Measurements from ENCODE around the gene MPO. TPM values are rescaled to one million over a fixed set of nuclear protein-coding genes. Genes with fewer than 3 reads are reported as not detected.
A peak's percentile ranks its signal among the peaks of the same experiment; 100 is the strongest.

The MPO gene
- total and polyA plus RNA-seq, 9 of the 15 experiments (the other 6 are each of a cell fraction or from before 2014, with no cell fraction given) = 0.04 to 0.47 (median 0.39) TPM; not detected in 6

GRCh38 chr17:58232707-58233156, 48.0 kb downstream of the MPO start (continued):
- TF ChIP-seq, protein P1, sequence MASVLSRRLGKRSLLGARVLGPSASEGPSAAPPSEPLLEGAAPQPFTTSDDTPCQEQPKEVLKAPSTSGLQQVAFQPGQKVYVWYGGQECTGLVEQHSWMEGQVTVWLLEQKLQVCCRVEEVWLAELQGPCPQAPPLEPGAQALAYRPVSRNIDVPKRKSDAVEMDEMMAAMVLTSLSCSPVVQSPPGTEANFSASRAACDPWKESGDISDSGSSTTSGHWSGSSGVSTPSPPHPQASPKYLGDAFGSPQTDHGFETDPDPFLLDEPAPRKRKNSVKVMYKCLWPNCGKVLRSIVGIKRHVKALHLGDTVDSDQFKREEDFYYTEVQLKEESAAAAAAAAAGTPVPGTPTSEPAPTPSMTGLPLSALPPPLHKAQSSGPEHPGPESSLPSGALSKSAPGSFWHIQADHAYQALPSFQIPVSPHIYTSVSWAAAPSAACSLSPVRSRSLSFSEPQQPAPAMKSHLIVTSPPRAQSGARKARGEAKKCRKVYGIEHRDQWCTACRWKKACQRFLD (CRISPR knock-in tag; IDR thresholded peaks at IDR 0.05) = 0 out of 2 replicates have a peak, but pooled peaks have one; percentile 27
- TF ChIP-seq CBFA2T3 (IDR thresholded peaks at IDR 0.05) (peak; percentile 46), CTBP1 (IDR thresholded peaks at IDR 0.05; ENCODE audit: borderline replicate concordance) (peak; percentile 88), SPI1 (IDR thresholded peaks at IDR 0.05; ENCODE audit: borderline replicate concordance, low read depth, low read length) (peak; percentile 61; the same call in 1 of the 2 replicates), THAP7 (CRISPR knock-in tag; IDR thresholded peaks at IDR 0.05) (no peak), KDM1A (IDR thresholded peaks at IDR 0.05) (peak in 1 of 2 experiments; percentile 14; a peak in 1 of 4 replicates), HDAC2 (IDR thresholded peaks at IDR 0.05) (0 out of 2 replicates have a peak, but pooled peaks have one; percentile 18), ZNF431 (CRISPR knock-in tag; IDR thresholded peaks at IDR 0.05) (no peak), TAF15 (IDR thresholded peaks at IDR 0.05; ENCODE audit: low read depth, low read length) (no peak), RAD51 (IDR thresholded peaks at IDR 0.05; ENCODE audit: borderline replicate concordance, low read depth) (no peak), CREB1 (IDR thresholded peaks at IDR 0.05) (peak; percentile 87), CREB1 (CRISPR knock-in tag; IDR thresholded peaks at IDR 0.05) (peak; percentile 72), ARID1B (IDR thresholded peaks at IDR 0.05) (peak; percentile 27; the same call in 1 of the 2 replicates), ATF1 (CRISPR knock-in tag; IDR thresholded peaks at IDR 0.05) (no peak), ATF1 (tag; IDR thresholded peaks at IDR 0.05) (peak; percentile 82), XRCC3 (IDR thresholded peaks at IDR 0.05) (no peak), TEAD2 (tag; IDR thresholded peaks at IDR 0.05) (no peak), MEIS2 (IDR thresholded peaks at IDR 0.05; ENCODE audit: partially characterized antibody) (peak; percentile 25), CBFA2T2 (conservative IDR thresholded peaks at IDR 0.05) (0 out of 2 replicates have a peak, but pooled peaks have one; percentile 11)
- TF ChIP-seq, protein P2, sequence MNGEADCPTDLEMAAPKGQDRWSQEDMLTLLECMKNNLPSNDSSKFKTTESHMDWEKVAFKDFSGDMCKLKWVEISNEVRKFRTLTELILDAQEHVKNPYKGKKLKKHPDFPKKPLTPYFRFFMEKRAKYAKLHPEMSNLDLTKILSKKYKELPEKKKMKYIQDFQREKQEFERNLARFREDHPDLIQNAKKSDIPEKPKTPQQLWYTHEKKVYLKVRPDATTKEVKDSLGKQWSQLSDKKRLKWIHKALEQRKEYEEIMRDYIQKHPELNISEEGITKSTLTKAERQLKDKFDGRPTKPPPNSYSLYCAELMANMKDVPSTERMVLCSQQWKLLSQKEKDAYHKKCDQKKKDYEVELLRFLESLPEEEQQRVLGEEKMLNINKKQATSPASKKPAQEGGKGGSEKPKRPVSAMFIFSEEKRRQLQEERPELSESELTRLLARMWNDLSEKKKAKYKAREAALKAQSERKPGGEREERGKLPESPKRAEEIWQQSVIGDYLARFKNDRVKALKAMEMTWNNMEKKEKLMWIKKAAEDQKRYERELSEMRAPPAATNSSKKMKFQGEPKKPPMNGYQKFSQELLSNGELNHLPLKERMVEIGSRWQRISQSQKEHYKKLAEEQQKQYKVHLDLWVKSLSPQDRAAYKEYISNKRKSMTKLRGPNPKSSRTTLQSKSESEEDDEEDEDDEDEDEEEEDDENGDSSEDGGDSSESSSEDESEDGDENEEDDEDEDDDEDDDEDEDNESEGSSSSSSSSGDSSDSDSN (IDR thresholded peaks at IDR 0.05; ENCODE audit: borderline replicate concordance in 1 of 2, low read depth in 2 of 2, low read length in 2 of 2) = peak in 1 of 2 experiments; percentile 48; a peak in 1 of 4 replicates
- TF ChIP-seq, protein P3, sequence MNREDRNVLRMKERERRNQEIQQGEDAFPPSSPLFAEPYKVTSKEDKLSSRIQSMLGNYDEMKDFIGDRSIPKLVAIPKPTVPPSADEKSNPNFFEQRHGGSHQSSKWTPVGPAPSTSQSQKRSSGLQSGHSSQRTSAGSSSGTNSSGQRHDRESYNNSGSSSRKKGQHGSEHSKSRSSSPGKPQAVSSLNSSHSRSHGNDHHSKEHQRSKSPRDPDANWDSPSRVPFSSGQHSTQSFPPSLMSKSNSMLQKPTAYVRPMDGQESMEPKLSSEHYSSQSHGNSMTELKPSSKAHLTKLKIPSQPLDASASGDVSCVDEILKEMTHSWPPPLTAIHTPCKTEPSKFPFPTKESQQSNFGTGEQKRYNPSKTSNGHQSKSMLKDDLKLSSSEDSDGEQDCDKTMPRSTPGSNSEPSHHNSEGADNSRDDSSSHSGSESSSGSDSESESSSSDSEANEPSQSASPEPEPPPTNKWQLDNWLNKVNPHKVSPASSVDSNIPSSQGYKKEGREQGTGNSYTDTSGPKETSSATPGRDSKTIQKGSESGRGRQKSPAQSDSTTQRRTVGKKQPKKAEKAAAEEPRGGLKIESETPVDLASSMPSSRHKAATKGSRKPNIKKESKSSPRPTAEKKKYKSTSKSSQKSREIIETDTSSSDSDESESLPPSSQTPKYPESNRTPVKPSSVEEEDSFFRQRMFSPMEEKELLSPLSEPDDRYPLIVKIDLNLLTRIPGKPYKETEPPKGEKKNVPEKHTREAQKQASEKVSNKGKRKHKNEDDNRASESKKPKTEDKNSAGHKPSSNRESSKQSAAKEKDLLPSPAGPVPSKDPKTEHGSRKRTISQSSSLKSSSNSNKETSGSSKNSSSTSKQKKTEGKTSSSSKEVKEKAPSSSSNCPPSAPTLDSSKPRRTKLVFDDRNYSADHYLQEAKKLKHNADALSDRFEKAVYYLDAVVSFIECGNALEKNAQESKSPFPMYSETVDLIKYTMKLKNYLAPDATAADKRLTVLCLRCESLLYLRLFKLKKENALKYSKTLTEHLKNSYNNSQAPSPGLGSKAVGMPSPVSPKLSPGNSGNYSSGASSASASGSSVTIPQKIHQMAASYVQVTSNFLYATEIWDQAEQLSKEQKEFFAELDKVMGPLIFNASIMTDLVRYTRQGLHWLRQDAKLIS (CRISPR knock-in tag; IDR thresholded peaks at IDR 0.05) = no peak
